ENCODE data around the gene DLG2.

DLG2 gene

DNA sequence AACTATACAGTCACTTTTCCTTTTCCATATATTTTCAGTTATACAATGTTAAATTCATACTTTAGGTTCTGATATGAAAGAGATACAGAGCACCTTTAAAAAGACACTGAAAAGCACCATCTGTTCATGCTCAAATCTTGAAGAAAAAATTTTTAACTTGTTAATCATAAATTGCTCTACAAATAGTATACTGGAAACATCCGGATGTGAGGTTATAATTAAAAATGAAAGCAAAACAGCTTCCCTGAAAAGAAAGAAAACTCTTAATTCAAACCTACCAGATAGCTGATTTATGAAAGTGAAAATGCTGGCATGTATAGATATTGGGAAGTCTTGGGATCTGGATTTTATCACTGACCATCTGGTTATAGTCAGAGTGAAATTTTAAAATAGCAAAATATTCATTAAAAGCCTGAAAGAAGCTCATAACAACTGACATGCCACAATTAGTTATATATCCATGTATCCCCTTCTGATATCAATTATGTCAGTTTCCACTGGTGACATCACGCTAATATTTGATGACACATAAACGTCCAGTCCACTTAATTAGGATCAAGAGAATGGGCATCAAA lies 740.0 kb downstream of the DLG2 start:
- H3K9me3 ChIP-seq (ENCODE audit: low read length), result no peaks in the 10 kb centered on the region
- no peaks in the 10 kb centered on the region for H3K27me3 ChIP-seq (ENCODE audit: control insufficient read depth in 1 of 2, insufficient read depth in 2 of 2, low read length in 2 of 2)
- H3K9ac ChIP-seq (ENCODE audit: low read length), result no peak overlapping the region
- no peaks in the 10 kb centered on the region for H3K36me3 ChIP-seq (ENCODE audit: insufficient read depth, low read length)
- no peaks in the 10 kb centered on the region for H3K4me1 ChIP-seq (ENCODE audit: insufficient read depth, low read length)
- H3K4me3 ChIP-seq (ENCODE audit: low read depth in 1 of 2, low read length in 2 of 2), result no peak overlapping the region
- no peak overlapping the region for H3K27ac ChIP-seq (ENCODE audit: low read depth, low read length)

- no peak overlapping the region for H3K27ac ChIP-seq (ENCODE audit: low read depth, low read length)
- no peak overlapping the region for H3K4me3 ChIP-seq (ENCODE audit: low read depth in 1 of 2, low read length in 2 of 2)
- H3K36me3 ChIP-seq (ENCODE audit: insufficient read depth, low read length), result no peaks in the 10 kb centered on the region
- no peak overlapping the region for H3K9ac ChIP-seq (ENCODE audit: low read length)
- no peaks in the 10 kb centered on the region for H3K4me1 ChIP-seq (ENCODE audit: insufficient read depth, low read length)
- H3K27me3 ChIP-seq (ENCODE audit: control insufficient read depth in 1 of 2, insufficient read depth in 2 of 2, low read length in 2 of 2), result no peaks in the 10 kb centered on the region
- no peaks in the 10 kb centered on the region for H3K9me3 ChIP-seq (ENCODE audit: low read length)
Observed at GRCh38 chr11:84886344-84886743, 740.8 kb downstream of the DLG2 start.

DNA sequence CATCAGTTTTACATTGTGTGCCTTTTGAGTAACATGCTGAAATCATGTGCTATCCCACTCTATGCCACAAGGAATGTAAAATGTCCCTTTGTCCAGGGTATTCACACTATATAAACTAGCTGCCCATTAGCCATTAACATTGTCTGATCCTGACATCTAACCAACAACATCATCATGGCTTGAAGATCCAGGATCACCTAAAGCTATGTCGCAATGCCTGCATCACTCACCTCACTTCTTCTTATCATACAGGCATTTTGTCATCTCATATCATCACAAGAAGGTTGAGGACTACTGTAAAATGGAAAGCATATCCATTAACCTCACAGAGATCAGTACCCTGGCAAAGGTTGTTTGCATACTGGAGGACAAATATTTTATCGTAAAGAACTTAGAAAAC lies 742.3 kb downstream of the DLG2 start:
- H3K27ac ChIP-seq (ENCODE audit: low read depth, low read length), result no peak overlapping the region
- H3K27me3 ChIP-seq (ENCODE audit: control insufficient read depth in 1 of 2, insufficient read depth in 2 of 2, low read length in 2 of 2), result no peaks in the 10 kb centered on the region
- no peaks in the 10 kb centered on the region for H3K36me3 ChIP-seq (ENCODE audit: insufficient read depth, low read length)
- no peak overlapping the region for H3K9ac ChIP-seq (ENCODE audit: low read length)
- no peaks in the 10 kb centered on the region for H3K9me3 ChIP-seq (ENCODE audit: low read length)
- H3K4me1 ChIP-seq (ENCODE audit: insufficient read depth, low read length), result no peaks in the 10 kb centered on the region
- no peak overlapping the region for H3K4me3 ChIP-seq (ENCODE audit: low read depth in 1 of 2, low read length in 2 of 2)

GRCh38 chr11:84882056-84882455 lies 745.1 kb downstream of the DLG2 start:
- Histone ChIP-seq H3K4me3 (ENCODE audit: low read depth in 1 of 2, low read length in 2 of 2) (no peak overlapping the region), H3K27ac (ENCODE audit: low read depth, low read length) (no peak overlapping the region), H3K4me1 (ENCODE audit: insufficient read depth, low read length) (no peaks in the 10 kb centered on the region), H3K9me3 (ENCODE audit: low read length) (no peaks in the 10 kb centered on the region), H3K9ac (ENCODE audit: low read length) (no peak overlapping the region), H3K36me3 (ENCODE audit: insufficient read depth, low read length) (no peaks in the 10 kb centered on the region), H3K27me3 (ENCODE audit: control insufficient read depth in 1 of 2, insufficient read depth in 2 of 2, low read length in 2 of 2) (no peaks in the 10 kb centered on the region)

DNA sequence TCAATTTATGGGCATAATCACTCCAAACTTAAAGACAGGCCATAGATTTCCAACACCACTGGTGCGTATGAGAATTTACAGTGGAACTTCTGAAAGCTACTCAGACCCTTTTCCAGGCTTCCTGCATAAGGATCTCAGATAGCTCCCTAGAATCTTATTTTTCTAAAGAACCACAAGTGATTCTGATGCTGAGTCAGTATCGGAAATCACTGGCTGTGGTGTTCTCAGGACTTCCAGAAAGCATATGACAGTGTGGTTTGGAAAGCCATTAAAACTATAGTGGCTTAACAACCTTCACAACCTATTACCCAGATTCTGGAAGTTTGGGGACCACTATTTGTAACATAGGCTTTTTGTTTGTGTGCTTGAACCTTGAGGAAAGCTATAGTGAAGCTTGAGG lies 756.0 kb downstream of the DLG2 start:
- H3K36me3 ChIP-seq (ENCODE audit: insufficient read depth, low read length), result no peaks in the 10 kb centered on the region
- H3K4me3 ChIP-seq (ENCODE audit: low read depth in 1 of 2, low read length in 2 of 2), result no peak overlapping the region
- no peaks in the 10 kb centered on the region for H3K9me3 ChIP-seq (ENCODE audit: low read length)
- no peak overlapping the region for H3K27ac ChIP-seq (ENCODE audit: low read depth, low read length)
- H3K27me3 ChIP-seq (ENCODE audit: control insufficient read depth in 1 of 2, insufficient read depth in 2 of 2, low read length in 2 of 2), result no peaks in the 10 kb centered on the region
- H3K9ac ChIP-seq (ENCODE audit: low read length), result no peak overlapping the region
- H3K4me1 ChIP-seq (ENCODE audit: insufficient read depth, low read length), result no peaks in the 10 kb centered on the region

GRCh38 chr11:84870486-84870885 lies 756.7 kb downstream of the DLG2 start:
- Histone ChIP-seq H3K4me1 (ENCODE audit: insufficient read depth, low read length) (peaks cover 2% of the 10 kb centered on the region), H3K27ac (ENCODE audit: low read depth, low read length) (no peak overlapping the region), H3K4me3 (ENCODE audit: low read depth in 1 of 2, low read length in 2 of 2) (no peak overlapping the region), H3K27me3 (ENCODE audit: control insufficient read depth in 1 of 2, insufficient read depth in 2 of 2, low read length in 2 of 2) (no peaks in the 10 kb centered on the region), H3K9me3 (ENCODE audit: low read length) (no peaks in the 10 kb centered on the region), H3K36me3 (ENCODE audit: insufficient read depth, low read length) (no peaks in the 10 kb centered on the region), H3K9ac (ENCODE audit: low read length) (no peak overlapping the region)

DNA sequence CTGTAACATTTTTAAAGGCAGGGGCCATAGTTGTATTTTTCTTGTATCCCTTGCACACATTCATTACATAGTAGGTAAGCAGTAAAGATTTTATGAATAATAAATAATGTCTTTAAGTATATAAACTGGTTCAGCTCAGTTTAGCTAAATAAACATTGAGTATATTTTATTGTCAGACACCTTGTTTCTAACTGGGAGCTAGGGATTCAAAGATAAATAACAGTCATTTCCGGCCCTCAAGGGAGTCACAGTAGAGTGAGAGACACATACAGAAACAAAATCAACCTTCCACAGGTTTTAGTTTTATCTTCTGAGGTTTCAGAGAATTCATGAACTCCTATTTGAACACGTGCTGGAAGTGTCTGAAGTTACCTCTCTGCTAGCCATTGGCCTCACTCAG lies 760.2 kb downstream of the DLG2 start:
- H3K36me3 ChIP-seq (ENCODE audit: insufficient read depth, low read length), result no peaks in the 10 kb centered on the region
- no peak overlapping the region for H3K9ac ChIP-seq (ENCODE audit: low read length)
- H3K27me3 ChIP-seq (ENCODE audit: control insufficient read depth in 1 of 2, insufficient read depth in 2 of 2, low read length in 2 of 2), result no peaks in the 10 kb centered on the region
- H3K4me3 ChIP-seq (ENCODE audit: low read depth in 1 of 2, low read length in 2 of 2), result no peak overlapping the region
- peaks cover 5% of the 10 kb centered on the region for H3K4me1 ChIP-seq (ENCODE audit: insufficient read depth, low read length)
- H3K9me3 ChIP-seq (ENCODE audit: low read length), result no peaks in the 10 kb centered on the region
- no peak overlapping the region for H3K27ac ChIP-seq (ENCODE audit: low read depth, low read length)

DNA sequence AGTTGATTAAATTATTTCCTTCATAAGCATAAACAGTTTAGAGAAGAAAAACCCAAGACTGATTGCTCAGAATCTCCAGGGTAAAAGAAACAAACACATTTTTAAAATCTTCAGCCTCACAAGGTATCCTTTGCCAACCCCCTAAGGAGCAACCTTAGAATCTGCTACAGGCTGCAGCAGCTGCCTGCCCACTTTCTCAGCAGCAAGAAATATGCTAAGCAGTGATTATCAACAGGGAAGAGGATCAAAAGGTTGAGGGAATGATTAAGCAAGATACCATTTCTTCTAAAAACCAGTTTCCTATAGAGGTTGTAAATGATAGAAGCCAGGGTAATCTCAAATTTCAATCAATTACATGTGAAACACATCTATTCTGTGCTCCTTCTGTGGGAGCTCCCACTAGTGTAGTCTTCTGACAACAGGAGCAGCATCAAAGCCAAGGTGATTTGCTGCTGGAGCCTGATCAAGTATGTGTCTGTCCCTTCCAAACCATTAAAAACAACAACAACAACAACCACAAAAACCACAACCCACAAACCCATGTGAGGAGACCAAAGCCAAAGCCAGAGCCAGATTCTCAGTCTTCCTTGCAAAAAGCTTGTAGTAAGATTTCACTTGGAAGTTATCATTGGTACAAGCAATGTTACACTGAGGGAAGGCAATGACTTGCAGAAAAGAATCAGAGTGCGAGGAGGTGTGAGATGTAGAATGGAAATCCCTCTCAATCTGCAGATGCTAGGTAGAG lies 761.2 kb downstream of the DLG2 start:
- H3K9ac ChIP-seq (ENCODE audit: low read length), result no peak overlapping the region
- no peak overlapping the region for H3K4me3 ChIP-seq (ENCODE audit: low read depth in 1 of 2, low read length in 2 of 2)
- H3K27ac ChIP-seq (ENCODE audit: low read depth, low read length), result no peak overlapping the region
- H3K27me3 ChIP-seq (ENCODE audit: control insufficient read depth in 1 of 2, insufficient read depth in 2 of 2, low read length in 2 of 2), result no peaks in the 10 kb centered on the region
- no peaks in the 10 kb centered on the region for H3K9me3 ChIP-seq (ENCODE audit: low read length)
- peaks cover 5% of the 10 kb centered on the region for H3K4me1 ChIP-seq (ENCODE audit: insufficient read depth, low read length)
- no peaks in the 10 kb centered on the region for H3K36me3 ChIP-seq (ENCODE audit: insufficient read depth, low read length)

GRCh38 chr11:84865257-84865656 lies 761.9 kb downstream of the DLG2 start:
- Histone ChIP-seq H3K36me3 (ENCODE audit: insufficient read depth, low read length) (no peaks in the 10 kb centered on the region), H3K4me3 (ENCODE audit: low read depth in 1 of 2, low read length in 2 of 2) (no peak overlapping the region), H3K27ac (ENCODE audit: low read depth, low read length) (no peak overlapping the region), H3K4me1 (ENCODE audit: insufficient read depth, low read length) (peaks cover 5% of the 10 kb centered on the region), H3K27me3 (ENCODE audit: control insufficient read depth in 1 of 2, insufficient read depth in 2 of 2, low read length in 2 of 2) (no peaks in the 10 kb centered on the region), H3K9me3 (ENCODE audit: low read length) (no peaks in the 10 kb centered on the region), H3K9ac (ENCODE audit: low read length) (no peak overlapping the region)

DNA sequence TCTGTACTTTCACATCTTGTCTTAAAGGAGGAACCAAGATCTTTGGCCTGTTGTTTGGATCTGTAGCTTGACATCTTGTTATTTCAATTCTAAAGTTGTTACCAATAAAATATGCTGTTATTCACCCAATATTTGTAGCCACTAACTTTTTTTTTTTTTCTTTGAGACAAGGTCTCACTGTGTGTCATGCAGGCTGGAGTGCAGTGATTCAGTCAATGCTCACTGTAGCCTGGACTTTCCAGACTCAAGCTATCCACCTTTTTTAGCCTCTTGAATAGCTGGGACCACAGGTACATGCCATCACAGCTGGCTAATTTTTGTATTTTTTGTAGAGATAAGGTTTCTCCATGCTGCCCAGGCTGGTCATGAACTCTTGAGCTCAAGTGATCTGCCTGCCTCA lies 769.4 kb downstream of the DLG2 start:
- Histone ChIP-seq H3K27ac (ENCODE audit: low read depth, low read length) (no peak overlapping the region), H3K4me1 (ENCODE audit: insufficient read depth, low read length) (no peaks in the 10 kb centered on the region), H3K9ac (ENCODE audit: low read length) (no peak overlapping the region), H3K4me3 (ENCODE audit: low read depth in 1 of 2, low read length in 2 of 2) (no peak overlapping the region), H3K27me3 (ENCODE audit: control insufficient read depth in 1 of 2, insufficient read depth in 2 of 2, low read length in 2 of 2) (no peaks in the 10 kb centered on the region), H3K36me3 (ENCODE audit: insufficient read depth, low read length) (no peaks in the 10 kb centered on the region), H3K9me3 (ENCODE audit: low read length) (no peaks in the 10 kb centered on the region)

- no peaks in the 10 kb centered on the region for H3K27me3 ChIP-seq (ENCODE audit: control insufficient read depth in 1 of 2, insufficient read depth in 2 of 2, low read length in 2 of 2)
- no peak overlapping the region for H3K9ac ChIP-seq (ENCODE audit: low read length)
- no peaks in the 10 kb centered on the region for H3K9me3 ChIP-seq (ENCODE audit: low read length)
- H3K4me1 ChIP-seq (ENCODE audit: insufficient read depth, low read length), result no peaks in the 10 kb centered on the region
- H3K36me3 ChIP-seq (ENCODE audit: insufficient read depth, low read length), result no peaks in the 10 kb centered on the region
- no peak overlapping the region for H3K4me3 ChIP-seq (ENCODE audit: low read depth in 1 of 2, low read length in 2 of 2)
- no peak overlapping the region for H3K27ac ChIP-seq (ENCODE audit: low read depth, low read length)
Observed at GRCh38 chr11:84855508-84856245, 771.5 kb downstream of the DLG2 start.
